ENCODE data around the gene MTA3. TPM values are rescaled to one million over a fixed set of nuclear protein-coding genes. Genes with fewer than 3 reads are reported as not detected.

Gene MTA3
- polyA plus RNA-seq, 1 experiment: 51.0 TPM

DNA sequence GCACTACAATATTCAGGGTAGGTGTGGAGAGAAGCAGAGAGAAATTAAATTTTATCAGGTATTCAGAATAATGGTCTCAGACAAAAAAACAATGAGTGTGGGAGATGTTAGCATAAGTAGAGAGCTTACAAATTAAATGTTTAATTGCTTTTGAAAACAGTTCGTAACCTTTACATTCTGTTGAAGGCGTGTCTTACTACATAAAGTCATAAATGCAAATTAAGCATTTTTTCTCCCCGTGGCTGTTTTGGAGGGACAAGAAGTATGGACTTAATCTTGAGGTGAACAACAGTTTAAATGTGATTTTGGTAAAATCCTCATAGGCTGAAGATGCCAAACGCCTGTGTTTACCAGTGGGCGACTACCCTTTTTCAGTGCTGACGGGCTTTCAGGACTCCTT lies 139.7 kb downstream of the MTA3 start:
- ChIA-PET CTCF (no interaction called here), POLR2A (no interaction called here)
- no peak for DNase-seq (ENCODE audit: low read depth, low spot score)
- Histone ChIP-seq H3K9me3 (ENCODE audit: control insufficient read depth, insufficient read depth, low read length) (no peaks in the 10 kb centered on the region), H3K27me3 (ENCODE audit: control insufficient read depth, insufficient read depth, low read length) (no peaks in the 10 kb centered on the region), H3K27ac (ENCODE audit: low read depth, low read length) (no peak overlapping the region), H3K4me3 (ENCODE audit: low read depth, low read length) (no peak overlapping the region)
- TF ChIP-seq, protein P1, sequence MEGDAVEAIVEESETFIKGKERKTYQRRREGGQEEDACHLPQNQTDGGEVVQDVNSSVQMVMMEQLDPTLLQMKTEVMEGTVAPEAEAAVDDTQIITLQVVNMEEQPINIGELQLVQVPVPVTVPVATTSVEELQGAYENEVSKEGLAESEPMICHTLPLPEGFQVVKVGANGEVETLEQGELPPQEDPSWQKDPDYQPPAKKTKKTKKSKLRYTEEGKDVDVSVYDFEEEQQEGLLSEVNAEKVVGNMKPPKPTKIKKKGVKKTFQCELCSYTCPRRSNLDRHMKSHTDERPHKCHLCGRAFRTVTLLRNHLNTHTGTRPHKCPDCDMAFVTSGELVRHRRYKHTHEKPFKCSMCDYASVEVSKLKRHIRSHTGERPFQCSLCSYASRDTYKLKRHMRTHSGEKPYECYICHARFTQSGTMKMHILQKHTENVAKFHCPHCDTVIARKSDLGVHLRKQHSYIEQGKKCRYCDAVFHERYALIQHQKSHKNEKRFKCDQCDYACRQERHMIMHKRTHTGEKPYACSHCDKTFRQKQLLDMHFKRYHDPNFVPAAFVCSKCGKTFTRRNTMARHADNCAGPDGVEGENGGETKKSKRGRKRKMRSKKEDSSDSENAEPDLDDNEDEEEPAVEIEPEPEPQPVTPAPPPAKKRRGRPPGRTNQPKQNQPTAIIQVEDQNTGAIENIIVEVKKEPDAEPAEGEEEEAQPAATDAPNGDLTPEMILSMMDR (IDR thresholded peaks at IDR 0.05; ENCODE audit: low read depth, low read length): no peak

GRCh38 chr2:42711896-42712295 lies 143.5 kb downstream of the MTA3 start:
- no peak for DNase-seq (ENCODE audit: low read depth, low spot score)
- no peaks in the 10 kb centered on the region for H3K9me3 ChIP-seq (ENCODE audit: control insufficient read depth, insufficient read depth, low read length)
- CTCF ChIA-PET: no interaction called here
- TF ChIP-seq, protein P1 (IDR thresholded peaks at IDR 0.05; ENCODE audit: low read depth, low read length): no peak
- POLR2A ChIA-PET: no interaction called here
- H3K27me3 ChIP-seq (ENCODE audit: control insufficient read depth, insufficient read depth, low read length): no peaks in the 10 kb centered on the region
- no peak overlapping the region for H3K4me3 ChIP-seq (ENCODE audit: low read depth, low read length)
- no peak overlapping the region for H3K27ac ChIP-seq (ENCODE audit: low read depth, low read length)

DNA sequence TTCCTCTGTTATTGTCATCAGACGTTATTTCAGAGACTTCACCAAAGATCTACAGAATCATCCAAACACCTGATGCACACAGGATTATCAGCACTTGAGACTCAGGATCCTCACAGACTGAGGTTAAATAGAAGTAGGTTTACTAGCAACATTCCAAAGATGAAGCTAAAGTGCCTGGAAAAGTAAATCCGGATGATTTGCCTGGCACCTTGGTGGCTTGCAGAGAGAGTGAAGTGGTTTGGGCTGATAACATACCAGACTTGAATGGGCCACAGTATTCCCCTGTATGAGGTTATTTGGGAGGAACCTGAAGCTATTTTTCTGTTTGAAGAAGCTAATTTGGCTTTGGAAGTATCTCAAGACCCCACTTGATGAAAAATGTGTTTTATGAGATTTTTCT lies 144.5 kb downstream of the MTA3 start:
- ChIA-PET CTCF (interaction anchor here (0.7 kb wide), 1 partner anchor 864 kb away, joined by 5 read pairs; no protein-coding TSS in a partner anchor), POLR2A (interaction anchor here (0.6 kb wide), 1 partner anchor 18 kb away, joined by 3 read pairs; no protein-coding TSS in a partner anchor)
- H3K4me3 ChIP-seq (ENCODE audit: low read depth, low read length): no peak overlapping the region
- no peaks in the 10 kb centered on the region for H3K27me3 ChIP-seq (ENCODE audit: control insufficient read depth, insufficient read depth, low read length)
- H3K27ac ChIP-seq (ENCODE audit: low read depth, low read length): no peak overlapping the region
- TF ChIP-seq, protein P1 (IDR thresholded peaks at IDR 0.05; ENCODE audit: low read depth, low read length): no peak
- H3K9me3 ChIP-seq (ENCODE audit: control insufficient read depth, insufficient read depth, low read length): no peaks in the 10 kb centered on the region
- no peak for DNase-seq (ENCODE audit: low read depth, low spot score)

DNA sequence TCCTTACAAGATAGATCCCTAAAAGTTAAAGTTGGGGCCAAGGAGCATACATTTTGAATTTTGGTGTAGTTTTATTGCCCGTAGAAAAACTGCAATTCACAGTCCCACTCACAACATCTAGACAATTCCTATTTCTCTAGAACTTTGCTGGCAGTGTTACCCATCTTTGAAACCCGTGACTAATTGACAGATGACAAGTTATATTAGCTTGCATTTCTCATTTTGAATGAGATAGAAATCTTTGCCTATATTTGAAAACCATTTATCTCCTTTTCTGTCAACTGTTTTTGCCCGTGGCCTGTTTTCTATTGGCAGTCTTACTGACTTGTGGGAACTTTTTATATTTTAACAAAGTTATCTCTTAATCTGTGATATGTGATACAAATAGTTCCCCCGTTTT lies 145.5 kb downstream of the MTA3 start:
- H3K4me3 ChIP-seq (ENCODE audit: low read depth, low read length): no peak overlapping the region
- H3K9me3 ChIP-seq (ENCODE audit: control insufficient read depth, insufficient read depth, low read length): no peaks in the 10 kb centered on the region
- no peaks in the 10 kb centered on the region for H3K27me3 ChIP-seq (ENCODE audit: control insufficient read depth, insufficient read depth, low read length)
- no peak overlapping the region for H3K27ac ChIP-seq (ENCODE audit: low read depth, low read length)
- no peak for DNase-seq (ENCODE audit: low read depth, low spot score)
- POLR2A ChIA-PET: no interaction called here
- TF ChIP-seq, protein P1 (IDR thresholded peaks at IDR 0.05; ENCODE audit: low read depth, low read length): no peak
- CTCF ChIA-PET: no interaction called here

DNA sequence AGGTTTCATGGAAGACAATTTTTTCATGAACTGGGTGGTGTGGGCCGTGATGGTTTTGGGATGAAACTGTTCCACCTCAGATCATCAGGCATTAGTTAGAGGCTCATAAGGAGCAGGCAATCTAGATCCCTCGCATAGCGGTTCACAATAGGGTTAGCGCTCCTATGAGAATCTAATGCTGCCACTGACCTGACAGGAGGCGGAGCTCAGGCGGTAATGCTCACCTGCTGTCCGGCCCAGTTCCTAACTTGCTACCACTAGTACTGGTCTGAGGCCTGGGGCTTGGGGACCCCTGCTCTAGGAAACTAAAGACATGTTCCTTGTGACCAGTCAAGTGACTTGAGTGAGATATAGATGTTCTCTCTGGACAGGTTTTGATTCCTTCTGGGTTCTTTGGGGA lies 146.3 kb downstream of the MTA3 start:
- ChIA-PET POLR2A (no interaction called here), CTCF (no interaction called here)
- DNase-seq (ENCODE audit: low read depth, low spot score): no peak
- Histone ChIP-seq H3K9me3 (ENCODE audit: control insufficient read depth, insufficient read depth, low read length) (no peaks in the 10 kb centered on the region), H3K27ac (ENCODE audit: low read depth, low read length) (no peak overlapping the region), H3K4me3 (ENCODE audit: low read depth, low read length) (no peak overlapping the region), H3K27me3 (ENCODE audit: control insufficient read depth, insufficient read depth, low read length) (no peaks in the 10 kb centered on the region)
- TF ChIP-seq, protein P1 (IDR thresholded peaks at IDR 0.05; ENCODE audit: low read depth, low read length): no peak
